Epidermal melanocyte (primary cell): Measurements from ENCODE around the gene NAP1L3.
A peak's percentile ranks its signal among the peaks of the same experiment; 100 is the strongest.

Experiments
- DNase-seq: peaks from one replicate; pipeline ENCODE4 v3.0.0; 2011; ENCODE audit warnings: low spot score; ENCODE audit not compliant: insufficient read length

Gene NAP1L3

GRCh38 chrX:93673056-93673868 is at the start of gene NAP1L3:
TSS of gene NAP1L3 (minus strand) at chrX:93673578. CDS start at chrX:93673304, 274 bp downstream.
- DNase-seq, result peak; percentile 16

- DNase-seq, result no peak
Observed at GRCh38 chrX:93711076-93711475, 37.7 kb upstream of the NAP1L3 start.

- no peak for DNase-seq
Observed at GRCh38 chrX:93703701-93704100, 30.3 kb upstream of the NAP1L3 start.

GRCh38 chrX:93695981-93696380 is 22.6 kb upstream of the NAP1L3 start:
- DNase-seq, result no peak

- peak; percentile 13 for DNase-seq
Observed at GRCh38 chrX:93673869-93674271, 492 bp upstream of the NAP1L3 start, which contains the start of gene FAM133A. TSS of gene FAM133A (plus strand) at chrX:93674206. CDS start at chrX:93709420, 35,214 bp downstream.

GRCh38 chrX:93660575-93660974 is 12.8 kb downstream of the NAP1L3 start:
- no peak for DNase-seq

GRCh38 chrX:93649381-93649780 is 24.0 kb downstream of the NAP1L3 start:
- no peak for DNase-seq

- no peak for DNase-seq
Observed at GRCh38 chrX:93637591-93637990, 35.8 kb downstream of the NAP1L3 start.
